Measurements from ENCODE around the gene OR10A4.

- TF ChIP-seq PAF1 (CRISPR knock-in tag; IDR thresholded peaks at IDR 0.05) (no peak), SP5 (CRISPR knock-in tag; IDR thresholded peaks at IDR 0.05; ENCODE audit: borderline replicate concordance, low read depth) (no peak)
- TF ChIP-seq, protein P1, sequence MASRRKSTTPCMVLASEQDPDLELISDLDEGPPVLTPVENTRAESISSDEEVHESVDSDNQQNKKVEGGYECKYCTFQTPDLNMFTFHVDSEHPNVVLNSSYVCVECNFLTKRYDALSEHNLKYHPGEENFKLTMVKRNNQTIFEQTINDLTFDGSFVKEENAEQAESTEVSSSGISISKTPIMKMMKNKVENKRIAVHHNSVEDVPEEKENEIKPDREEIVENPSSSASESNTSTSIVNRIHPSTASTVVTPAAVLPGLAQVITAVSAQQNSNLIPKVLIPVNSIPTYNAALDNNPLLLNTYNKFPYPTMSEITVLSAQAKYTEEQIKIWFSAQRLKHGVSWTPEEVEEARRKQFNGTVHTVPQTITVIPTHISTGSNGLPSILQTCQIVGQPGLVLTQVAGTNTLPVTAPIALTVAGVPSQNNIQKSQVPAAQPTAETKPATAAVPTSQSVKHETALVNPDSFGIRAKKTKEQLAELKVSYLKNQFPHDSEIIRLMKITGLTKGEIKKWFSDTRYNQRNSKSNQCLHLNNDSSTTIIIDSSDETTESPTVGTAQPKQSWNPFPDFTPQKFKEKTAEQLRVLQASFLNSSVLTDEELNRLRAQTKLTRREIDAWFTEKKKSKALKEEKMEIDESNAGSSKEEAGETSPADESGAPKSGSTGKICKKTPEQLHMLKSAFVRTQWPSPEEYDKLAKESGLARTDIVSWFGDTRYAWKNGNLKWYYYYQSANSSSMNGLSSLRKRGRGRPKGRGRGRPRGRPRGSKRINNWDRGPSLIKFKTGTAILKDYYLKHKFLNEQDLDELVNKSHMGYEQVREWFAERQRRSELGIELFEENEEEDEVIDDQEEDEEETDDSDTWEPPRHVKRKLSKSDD (CRISPR knock-in tag; IDR thresholded peaks at IDR 0.05; ENCODE audit: low read depth), result no peak
These were observed 43.3 kb downstream of the OR10A4 start for GRCh38 chr11:6919698-6920097.

All from HepG2 (cell line).